Measurements from ENCODE around the gene ANP32A.

GRCh38 chr15:68802373-68802772 is 18.3 kb downstream of the ANP32A start:
- TF ChIP-seq, protein P1, sequence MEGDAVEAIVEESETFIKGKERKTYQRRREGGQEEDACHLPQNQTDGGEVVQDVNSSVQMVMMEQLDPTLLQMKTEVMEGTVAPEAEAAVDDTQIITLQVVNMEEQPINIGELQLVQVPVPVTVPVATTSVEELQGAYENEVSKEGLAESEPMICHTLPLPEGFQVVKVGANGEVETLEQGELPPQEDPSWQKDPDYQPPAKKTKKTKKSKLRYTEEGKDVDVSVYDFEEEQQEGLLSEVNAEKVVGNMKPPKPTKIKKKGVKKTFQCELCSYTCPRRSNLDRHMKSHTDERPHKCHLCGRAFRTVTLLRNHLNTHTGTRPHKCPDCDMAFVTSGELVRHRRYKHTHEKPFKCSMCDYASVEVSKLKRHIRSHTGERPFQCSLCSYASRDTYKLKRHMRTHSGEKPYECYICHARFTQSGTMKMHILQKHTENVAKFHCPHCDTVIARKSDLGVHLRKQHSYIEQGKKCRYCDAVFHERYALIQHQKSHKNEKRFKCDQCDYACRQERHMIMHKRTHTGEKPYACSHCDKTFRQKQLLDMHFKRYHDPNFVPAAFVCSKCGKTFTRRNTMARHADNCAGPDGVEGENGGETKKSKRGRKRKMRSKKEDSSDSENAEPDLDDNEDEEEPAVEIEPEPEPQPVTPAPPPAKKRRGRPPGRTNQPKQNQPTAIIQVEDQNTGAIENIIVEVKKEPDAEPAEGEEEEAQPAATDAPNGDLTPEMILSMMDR (IDR thresholded peaks at IDR 0.05), result no peak
- TF ChIP-seq POLR2A (IDR thresholded peaks at IDR 0.05), result no peak
